K562 (cell line): Measurements from ENCODE around the gene CFAP410.
"Not testable (repeated sequence)": the region's sequence is repeated elsewhere in the genome, so short reads cannot be mapped to it uniquely, and the experiment has no call there.

Source experiments
- BRF1 ChIP-seq: IDR thresholded peaks from 3 replicates; pipeline ENCODE4 v1.6.1; 2011; ENCODE audit warnings: borderline replicate concordance, mild to moderate bottlenecking; ENCODE audit not compliant: insufficient read length; ENCODE audit errors: extremely low read depth
- CHD2 ChIP-seq: IDR thresholded peaks from 2 replicates; pipeline ENCODE4 v1.6.1; 2011; ENCODE audit warnings: low read depth, low read length
- CTCF ChIP-seq, 3 experiments: IDR thresholded peaks in 2 of 3; conservative IDR thresholded peaks in 1 of 3; 2 replicates each; pipeline ENCODE4 v1.5.1; 2011 to 2012; ENCODE audit warnings: low read length in 3 of 3, mild to moderate bottlenecking in 3 of 3, control low read depth in 2 of 3, improper control_type of control experiment in 1 of 3, inconsistent platforms in 1 of 3, low read depth in 1 of 3, mixed read lengths in 1 of 3, moderate library complexity in 1 of 3; ENCODE audit not compliant: insufficient read depth in 2 of 3
- DLX4 ChIP-seq: fragments of 250-450 bp; sonication (Bioruptor Pico); IDR thresholded peaks from 2 replicates; pipeline ENCODE4 v1.6.1; 2021; ENCODE audit warnings: mild to moderate bottlenecking

- TF ChIP-seq BRF1, CHD2, DLX4: not testable (repeated sequence)
- TF ChIP-seq CTCF (IDR thresholded peaks at IDR 0.05 in 2 of 3, conservative IDR thresholded peaks at IDR 0.05 in 1 of 3; ENCODE audit: insufficient read depth in 2 of 3, low read depth in 1 of 3, low read length in 3 of 3): peak; percentile 43 to 58 (median 51)
Measured at GRCh38 chr21:44302573-44303401, 36.4 kb downstream of the CFAP410 start.
